Keratinocyte (primary cell): Measurements from ENCODE around the gene GPR158.

ENCODE experiments used
- EZH2 ChIP-seq: IDR thresholded peaks from one replicate; pipeline ENCODE4 v1.6.1; 2012; ENCODE audit warnings: inconsistent platforms, mild to moderate bottlenecking, low read length, moderate library complexity
- TF ChIP-seq, protein P1 (sequence below), 3 experiments: IDR thresholded peaks in 1 of 3; conservative IDR thresholded peaks in 1 of 3; optimal IDR thresholded peaks in 1 of 3; 2 replicates in 2 of 3; 3 replicates in 1 of 3; pipeline versions ENCODE3 to v1.5.1; 2011; ENCODE audit warnings: low read length in 3 of 3, mild to moderate bottlenecking in 3 of 3, moderate library complexity in 2 of 3, control low read depth in 1 of 3, inconsistent platforms in 1 of 3; ENCODE audit not compliant: insufficient read depth in 2 of 3; ENCODE audit errors: extremely low read depth in 1 of 3

DNA sequence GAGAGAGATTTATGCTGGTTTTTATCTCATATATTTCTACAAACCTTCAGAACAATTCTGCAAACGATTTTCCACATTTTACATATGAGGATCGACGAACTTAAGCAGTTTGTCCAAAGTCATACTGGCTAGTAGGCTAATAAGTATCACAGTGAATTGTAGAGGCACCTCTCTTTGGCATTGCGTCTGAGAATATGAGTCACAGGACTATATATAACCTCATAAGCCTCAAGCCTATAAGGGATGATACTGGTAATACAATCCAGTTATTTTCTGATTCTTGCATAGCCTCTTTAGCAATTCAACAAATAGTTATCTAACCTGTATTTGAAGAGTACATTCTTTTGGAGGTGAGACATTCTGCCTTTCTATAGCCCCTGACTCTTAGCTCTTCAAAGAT, 129.8 kb downstream of the GPR158 start:
- TF ChIP-seq, protein P1, sequence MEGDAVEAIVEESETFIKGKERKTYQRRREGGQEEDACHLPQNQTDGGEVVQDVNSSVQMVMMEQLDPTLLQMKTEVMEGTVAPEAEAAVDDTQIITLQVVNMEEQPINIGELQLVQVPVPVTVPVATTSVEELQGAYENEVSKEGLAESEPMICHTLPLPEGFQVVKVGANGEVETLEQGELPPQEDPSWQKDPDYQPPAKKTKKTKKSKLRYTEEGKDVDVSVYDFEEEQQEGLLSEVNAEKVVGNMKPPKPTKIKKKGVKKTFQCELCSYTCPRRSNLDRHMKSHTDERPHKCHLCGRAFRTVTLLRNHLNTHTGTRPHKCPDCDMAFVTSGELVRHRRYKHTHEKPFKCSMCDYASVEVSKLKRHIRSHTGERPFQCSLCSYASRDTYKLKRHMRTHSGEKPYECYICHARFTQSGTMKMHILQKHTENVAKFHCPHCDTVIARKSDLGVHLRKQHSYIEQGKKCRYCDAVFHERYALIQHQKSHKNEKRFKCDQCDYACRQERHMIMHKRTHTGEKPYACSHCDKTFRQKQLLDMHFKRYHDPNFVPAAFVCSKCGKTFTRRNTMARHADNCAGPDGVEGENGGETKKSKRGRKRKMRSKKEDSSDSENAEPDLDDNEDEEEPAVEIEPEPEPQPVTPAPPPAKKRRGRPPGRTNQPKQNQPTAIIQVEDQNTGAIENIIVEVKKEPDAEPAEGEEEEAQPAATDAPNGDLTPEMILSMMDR (optimal IDR thresholded peaks at IDR 0.05 in 1 of 3, IDR thresholded peaks at IDR 0.05 in 1 of 3, conservative IDR thresholded peaks at IDR 0.05 in 1 of 3; ENCODE audit: extremely low read depth in 1 of 3, insufficient read depth in 2 of 3, low read length in 3 of 3): no peak
- no peak for TF ChIP-seq EZH2
